ENCODE measurements around the gene GFPT2. TPM values are rescaled to one million over a fixed set of nuclear protein-coding genes. Genes with fewer than 3 reads are reported as not detected.

The GFPT2 gene
- total RNA-seq, 1 donor from 2014 or later, result 20.4 TPM

GRCh38 chr5:180287868-180288267 lies 65.3 kb downstream of the GFPT2 start:
- Histone ChIP-seq H3K27me3 (no peaks in the 10 kb centered on the region), H3K27ac (no peak overlapping the region), H3K4me3 (no peak overlapping the region), H3K4me1 (peaks cover 18% of the 10 kb centered on the region), H3K9me3 (no peaks in the 10 kb centered on the region), H3K36me3 (peaks cover 4% of the 10 kb centered on the region)
- ATAC-seq (no peak), DNase-seq (no peak)
- intact Hi-C loops (cut with DNase I), result no loop called here
- TF ChIP-seq CTCF (IDR thresholded peaks at IDR 0.05), result no peak

GRCh38 chr5:180287404-180287803 lies 65.7 kb downstream of the GFPT2 start:
- Histone ChIP-seq H3K27me3 (no peaks in the 10 kb centered on the region), H3K9me3 (no peaks in the 10 kb centered on the region), H3K27ac (no peak overlapping the region), H3K4me3 (no peak overlapping the region), H3K4me1 (peaks cover 18% of the 10 kb centered on the region), H3K36me3 (peaks cover 4% of the 10 kb centered on the region)
- ATAC-seq, result peak; percentile 5
- no peak for TF ChIP-seq CTCF (IDR thresholded peaks at IDR 0.05)
- intact Hi-C loops (cut with DNase I), result no loop called here
- DNase-seq, result no peak

- H3K36me3 ChIP-seq, result peaks cover 20% of the 10 kb centered on the region
Observed at GRCh38 chr5:180284149-180284548, 69.0 kb downstream of the GFPT2 start.

GRCh38 chr5:180283026-180283615 lies 70.0 kb downstream of the GFPT2 start:
- H3K27me3 ChIP-seq, result no peaks in the 10 kb centered on the region
- no peak overlapping the region for H3K4me3 ChIP-seq
- peaks cover 30% of the 10 kb centered on the region for H3K36me3 ChIP-seq
- no peaks in the 10 kb centered on the region for H3K9me3 ChIP-seq
- intact Hi-C loops (cut with DNase I), result no loop called here
- H3K27ac ChIP-seq, result no peak overlapping the region
- TF ChIP-seq CTCF (IDR thresholded peaks at IDR 0.05), result no peak
- peaks cover 5% of the 10 kb centered on the region for H3K4me1 ChIP-seq
- no peak for DNase-seq
- no peak for ATAC-seq

More at GRCh38 chr5:180284149-180284548, 69.0 kb downstream of the GFPT2 start:
- H3K27ac ChIP-seq, result no peak overlapping the region
- DNase-seq (no peak), ATAC-seq (peak; percentile 70)
- H3K4me1 ChIP-seq, result peaks cover 5% of the 10 kb centered on the region
- no peaks in the 10 kb centered on the region for H3K27me3 ChIP-seq
- H3K4me3 ChIP-seq, result no peak overlapping the region
- TF ChIP-seq CTCF (IDR thresholded peaks at IDR 0.05), result no peak
- no peaks in the 10 kb centered on the region for H3K9me3 ChIP-seq
- intact Hi-C loops (cut with DNase I), result no loop called here

GRCh38 chr5:180282281-180282680 lies 70.9 kb downstream of the GFPT2 start:
- no peak for TF ChIP-seq CTCF (IDR thresholded peaks at IDR 0.05)
- Histone ChIP-seq H3K27me3 (no peaks in the 10 kb centered on the region), H3K27ac (no peak overlapping the region), H3K9me3 (no peaks in the 10 kb centered on the region), H3K4me3 (no peak overlapping the region), H3K4me1 (peaks cover 5% of the 10 kb centered on the region), H3K36me3 (peaks cover 39% of the 10 kb centered on the region)
- DNase-seq (no peak), ATAC-seq (no peak)
- intact Hi-C loops (cut with DNase I), result no loop called here

- no peak overlapping the region for H3K4me3 ChIP-seq
- no peaks in the 10 kb centered on the region for H3K9me3 ChIP-seq
- peaks cover 44% of the 10 kb centered on the region for H3K36me3 ChIP-seq
- peaks cover 5% of the 10 kb centered on the region for H3K4me1 ChIP-seq
- TF ChIP-seq CTCF (IDR thresholded peaks at IDR 0.05), result no peak
- intact Hi-C loops (cut with DNase I), result no loop called here
- H3K27me3 ChIP-seq, result no peaks in the 10 kb centered on the region
- ATAC-seq, result peak; percentile 10
- H3K27ac ChIP-seq, result no peak overlapping the region
- DNase-seq, result no peak
Observed at GRCh38 chr5:180281706-180282105, 71.4 kb downstream of the GFPT2 start.

Data from upper lobe of right lung (tissue), 1 donor.